Measurements from ENCODE around the gene EMX2. TPM values are rescaled to one million over a fixed set of nuclear protein-coding genes. Genes with fewer than 3 reads are reported as not detected.

EMX2 gene
- total RNA-seq, 1 experiment from 2014 or later, result not detected

- no peak overlapping the region for H3K27ac ChIP-seq (ENCODE audit: low read length)
- H3K36me3 ChIP-seq (ENCODE audit: insufficient read depth, low read length), result no peaks in the 10 kb centered on the region
- H3K9me2 ChIP-seq (replicated peaks; ENCODE audit: insufficient read depth, low read length), result no peaks in the 10 kb centered on the region
- no peak overlapping the region for H2AFZ ChIP-seq (ENCODE audit: low read length)
- H4K20me1 ChIP-seq (ENCODE audit: insufficient read depth, low read depth, low read length), result no peaks in the 10 kb centered on the region
- H3K9ac ChIP-seq (ENCODE audit: low read length), result no peak overlapping the region
- H3K4me2 ChIP-seq (ENCODE audit: low read depth, low read length, poor library complexity, severe bottlenecking), result no peak overlapping the region
- H3K4me1 ChIP-seq (ENCODE audit: low read length), result no peaks in the 10 kb centered on the region
- no peak overlapping the region for H3K4me3 ChIP-seq (ENCODE audit: low read length)
- DNase-seq, result no peak
- H3K79me2 ChIP-seq (ENCODE audit: low read length), result no peaks in the 10 kb centered on the region
- no peaks in the 10 kb centered on the region for H3K9me3 ChIP-seq (ENCODE audit: low read length)
- no peaks in the 10 kb centered on the region for H3K27me3 ChIP-seq (ENCODE audit: low read length)
Measured at GRCh38 chr10:117555863-117556262, 13.3 kb downstream of the EMX2 start.

GRCh38 chr10:117556356-117556755, 13.8 kb downstream of the EMX2 start:
- no peaks in the 10 kb centered on the region for H3K4me1 ChIP-seq (ENCODE audit: low read length)
- H3K4me3 ChIP-seq (ENCODE audit: low read length), result no peak overlapping the region
- H3K9me2 ChIP-seq (replicated peaks; ENCODE audit: insufficient read depth, low read length), result no peaks in the 10 kb centered on the region
- H3K9ac ChIP-seq (ENCODE audit: low read length), result no peak overlapping the region
- no peaks in the 10 kb centered on the region for H3K27me3 ChIP-seq (ENCODE audit: low read length)
- DNase-seq, result no peak
- H3K4me2 ChIP-seq (ENCODE audit: low read depth, low read length, poor library complexity, severe bottlenecking), result no peak overlapping the region
- H3K36me3 ChIP-seq (ENCODE audit: insufficient read depth, low read length), result no peaks in the 10 kb centered on the region
- H3K27ac ChIP-seq (ENCODE audit: low read length), result no peak overlapping the region
- no peaks in the 10 kb centered on the region for H4K20me1 ChIP-seq (ENCODE audit: insufficient read depth, low read depth, low read length)
- H3K79me2 ChIP-seq (ENCODE audit: low read length), result no peaks in the 10 kb centered on the region
- H2AFZ ChIP-seq (ENCODE audit: low read length), result no peak overlapping the region
- no peaks in the 10 kb centered on the region for H3K9me3 ChIP-seq (ENCODE audit: low read length)

GRCh38 chr10:117559712-117560111, 17.2 kb downstream of the EMX2 start:
- H3K36me3 ChIP-seq (ENCODE audit: insufficient read depth, low read length), result no peaks in the 10 kb centered on the region
- H3K27me3 ChIP-seq (ENCODE audit: low read length), result no peaks in the 10 kb centered on the region
- no peak for DNase-seq
- no peaks in the 10 kb centered on the region for H4K20me1 ChIP-seq (ENCODE audit: insufficient read depth, low read depth, low read length)
- no peak overlapping the region for H2AFZ ChIP-seq (ENCODE audit: low read length)
- H3K4me2 ChIP-seq (ENCODE audit: low read depth, low read length, poor library complexity, severe bottlenecking), result no peak overlapping the region
- H3K4me1 ChIP-seq (ENCODE audit: low read length), result no peaks in the 10 kb centered on the region
- H3K79me2 ChIP-seq (ENCODE audit: low read length), result no peaks in the 10 kb centered on the region
- H3K9ac ChIP-seq (ENCODE audit: low read length), result no peak overlapping the region
- H3K9me2 ChIP-seq (replicated peaks; ENCODE audit: insufficient read depth, low read length), result no peaks in the 10 kb centered on the region
- no peak overlapping the region for H3K4me3 ChIP-seq (ENCODE audit: low read length)
- no peaks in the 10 kb centered on the region for H3K9me3 ChIP-seq (ENCODE audit: low read length)
- H3K27ac ChIP-seq (ENCODE audit: low read length), result no peak overlapping the region

GRCh38 chr10:117560942-117561341, 18.4 kb downstream of the EMX2 start:
- no peak overlapping the region for H3K9ac ChIP-seq (ENCODE audit: low read length)
- no peaks in the 10 kb centered on the region for H3K79me2 ChIP-seq (ENCODE audit: low read length)
- H3K9me3 ChIP-seq (ENCODE audit: low read length), result no peaks in the 10 kb centered on the region
- no peaks in the 10 kb centered on the region for H3K36me3 ChIP-seq (ENCODE audit: insufficient read depth, low read length)
- H3K27me3 ChIP-seq (ENCODE audit: low read length), result no peaks in the 10 kb centered on the region
- H4K20me1 ChIP-seq (ENCODE audit: insufficient read depth, low read depth, low read length), result no peaks in the 10 kb centered on the region
- no peak overlapping the region for H2AFZ ChIP-seq (ENCODE audit: low read length)
- H3K27ac ChIP-seq (ENCODE audit: low read length), result no peak overlapping the region
- DNase-seq, result no peak
- no peak overlapping the region for H3K4me2 ChIP-seq (ENCODE audit: low read depth, low read length, poor library complexity, severe bottlenecking)
- H3K9me2 ChIP-seq (replicated peaks; ENCODE audit: insufficient read depth, low read length), result no peaks in the 10 kb centered on the region
- no peak overlapping the region for H3K4me3 ChIP-seq (ENCODE audit: low read length)
- H3K4me1 ChIP-seq (ENCODE audit: low read length), result no peaks in the 10 kb centered on the region

GRCh38 chr10:117562220-117562619, 19.7 kb downstream of the EMX2 start:
- no peak overlapping the region for H3K27ac ChIP-seq (ENCODE audit: low read length)
- H3K9ac ChIP-seq (ENCODE audit: low read length), result no peak overlapping the region

GRCh38 chr10:117562896-117563737, 20.6 kb downstream of the EMX2 start:
- Histone ChIP-seq H3K9ac (ENCODE audit: low read length) (no peak overlapping the region), H3K4me3 (ENCODE audit: low read length) (no peak overlapping the region), H3K9me3 (ENCODE audit: low read length) (no peaks in the 10 kb centered on the region), H3K4me2 (ENCODE audit: low read depth, low read length, poor library complexity, severe bottlenecking) (no peak overlapping the region), H4K20me1 (ENCODE audit: insufficient read depth, low read depth, low read length) (no peaks in the 10 kb centered on the region), H3K79me2 (ENCODE audit: low read length) (no peaks in the 10 kb centered on the region), H3K27ac (ENCODE audit: low read length) (no peak overlapping the region), H3K9me2 (replicated peaks; ENCODE audit: insufficient read depth, low read length) (no peaks in the 10 kb centered on the region), H3K4me1 (ENCODE audit: low read length) (no peaks in the 10 kb centered on the region), H3K36me3 (ENCODE audit: insufficient read depth, low read length) (no peaks in the 10 kb centered on the region), H3K27me3 (ENCODE audit: low read length) (no peaks in the 10 kb centered on the region), H2AFZ (ENCODE audit: low read length) (no peak overlapping the region)
- DNase-seq, result no peak

More at GRCh38 chr10:117562220-117562619, 19.7 kb downstream of the EMX2 start:
- Histone ChIP-seq H2AFZ (ENCODE audit: low read length) (no peak overlapping the region), H4K20me1 (ENCODE audit: insufficient read depth, low read depth, low read length) (no peaks in the 10 kb centered on the region), H3K4me2 (ENCODE audit: low read depth, low read length, poor library complexity, severe bottlenecking) (no peak overlapping the region), H3K9me3 (ENCODE audit: low read length) (no peaks in the 10 kb centered on the region), H3K4me3 (ENCODE audit: low read length) (no peak overlapping the region), H3K36me3 (ENCODE audit: insufficient read depth, low read length) (no peaks in the 10 kb centered on the region), H3K9me2 (replicated peaks; ENCODE audit: insufficient read depth, low read length) (no peaks in the 10 kb centered on the region), H3K4me1 (ENCODE audit: low read length) (no peaks in the 10 kb centered on the region), H3K79me2 (ENCODE audit: low read length) (no peaks in the 10 kb centered on the region), H3K27me3 (ENCODE audit: low read length) (no peaks in the 10 kb centered on the region)
- DNase-seq, result no peak

GRCh38 chr10:117563780-117564179, 21.2 kb downstream of the EMX2 start:
- H3K4me2 ChIP-seq (ENCODE audit: low read depth, low read length, poor library complexity, severe bottlenecking), result no peak overlapping the region
- H4K20me1 ChIP-seq (ENCODE audit: insufficient read depth, low read depth, low read length), result no peaks in the 10 kb centered on the region
- DNase-seq, result no peak
- H3K27ac ChIP-seq (ENCODE audit: low read length), result no peak overlapping the region
- H3K9ac ChIP-seq (ENCODE audit: low read length), result no peak overlapping the region
- no peak overlapping the region for H2AFZ ChIP-seq (ENCODE audit: low read length)
- H3K9me3 ChIP-seq (ENCODE audit: low read length), result no peaks in the 10 kb centered on the region
- no peak overlapping the region for H3K4me3 ChIP-seq (ENCODE audit: low read length)
- no peaks in the 10 kb centered on the region for H3K79me2 ChIP-seq (ENCODE audit: low read length)
- H3K27me3 ChIP-seq (ENCODE audit: low read length), result no peaks in the 10 kb centered on the region
- no peaks in the 10 kb centered on the region for H3K9me2 ChIP-seq (replicated peaks; ENCODE audit: insufficient read depth, low read length)
- H3K36me3 ChIP-seq (ENCODE audit: insufficient read depth, low read length), result no peaks in the 10 kb centered on the region
- no peaks in the 10 kb centered on the region for H3K4me1 ChIP-seq (ENCODE audit: low read length)

- no peak overlapping the region for H3K4me2 ChIP-seq (ENCODE audit: low read depth, low read length, poor library complexity, severe bottlenecking)
- no peaks in the 10 kb centered on the region for H3K79me2 ChIP-seq (ENCODE audit: low read length)
- no peaks in the 10 kb centered on the region for H3K27me3 ChIP-seq (ENCODE audit: low read length)
- no peak overlapping the region for H3K9ac ChIP-seq (ENCODE audit: low read length)
- no peaks in the 10 kb centered on the region for H4K20me1 ChIP-seq (ENCODE audit: insufficient read depth, low read depth, low read length)
- no peak overlapping the region for H2AFZ ChIP-seq (ENCODE audit: low read length)
- no peaks in the 10 kb centered on the region for H3K36me3 ChIP-seq (ENCODE audit: insufficient read depth, low read length)
- H3K4me3 ChIP-seq (ENCODE audit: low read length), result no peak overlapping the region
- no peaks in the 10 kb centered on the region for H3K4me1 ChIP-seq (ENCODE audit: low read length)
- DNase-seq, result no peak
- no peaks in the 10 kb centered on the region for H3K9me3 ChIP-seq (ENCODE audit: low read length)
- H3K27ac ChIP-seq (ENCODE audit: low read length), result no peak overlapping the region
- no peaks in the 10 kb centered on the region for H3K9me2 ChIP-seq (replicated peaks; ENCODE audit: insufficient read depth, low read length)
Measured at GRCh38 chr10:117565068-117565467, 22.5 kb downstream of the EMX2 start.

Data from Karpas-422 (cell line).